AG10803 (cell line): ENCODE results near the gene MAML3.

Experiments used
- DNase-seq: peaks from one replicate; pipeline ENCODE4 v3.0.0; 2010; ENCODE audit warnings: low read depth
- H3K4me3 ChIP-seq: 2 replicates; pipeline ENCODE4 v1.5.1; 2011; ENCODE audit warnings: mild to moderate bottlenecking, low read length, control low read depth
- CTCF ChIP-seq: conservative IDR thresholded peaks from 2 replicates; pipeline ENCODE4 v1.5.1; 2011; ENCODE audit warnings: mild to moderate bottlenecking, low read length, control low read depth, inconsistent platforms

MAML3 gene

DNA sequence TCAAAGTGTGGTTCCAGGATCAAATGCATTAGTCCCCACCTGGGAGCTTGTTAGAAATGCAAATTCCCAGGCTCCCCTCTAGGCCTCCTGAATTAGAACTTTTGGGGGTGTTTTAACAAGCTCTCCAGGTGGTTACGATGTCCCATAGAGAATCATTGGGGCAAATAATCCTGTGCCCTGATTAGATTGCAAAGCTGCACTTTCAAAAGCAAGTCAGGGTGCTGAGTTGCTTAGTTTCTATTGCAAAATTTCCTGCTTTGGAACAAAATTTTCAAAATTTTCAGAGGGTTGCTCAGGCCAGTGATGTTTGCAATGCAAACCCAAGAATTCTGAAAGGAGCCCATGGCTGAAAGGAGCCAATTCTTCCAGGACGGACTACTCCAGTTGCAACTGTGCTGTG, 417.3 kb downstream of the MAML3 start:
- no peak overlapping the region for H3K4me3 ChIP-seq
- DNase-seq: peak; percentile 25
- TF ChIP-seq CTCF: no peak

- no peak for DNase-seq
- no peak for TF ChIP-seq CTCF
- H3K4me3 ChIP-seq: no peak overlapping the region
Observed at GRCh38 chr4:139736274-139736660, 417.7 kb downstream of the MAML3 start.

DNA sequence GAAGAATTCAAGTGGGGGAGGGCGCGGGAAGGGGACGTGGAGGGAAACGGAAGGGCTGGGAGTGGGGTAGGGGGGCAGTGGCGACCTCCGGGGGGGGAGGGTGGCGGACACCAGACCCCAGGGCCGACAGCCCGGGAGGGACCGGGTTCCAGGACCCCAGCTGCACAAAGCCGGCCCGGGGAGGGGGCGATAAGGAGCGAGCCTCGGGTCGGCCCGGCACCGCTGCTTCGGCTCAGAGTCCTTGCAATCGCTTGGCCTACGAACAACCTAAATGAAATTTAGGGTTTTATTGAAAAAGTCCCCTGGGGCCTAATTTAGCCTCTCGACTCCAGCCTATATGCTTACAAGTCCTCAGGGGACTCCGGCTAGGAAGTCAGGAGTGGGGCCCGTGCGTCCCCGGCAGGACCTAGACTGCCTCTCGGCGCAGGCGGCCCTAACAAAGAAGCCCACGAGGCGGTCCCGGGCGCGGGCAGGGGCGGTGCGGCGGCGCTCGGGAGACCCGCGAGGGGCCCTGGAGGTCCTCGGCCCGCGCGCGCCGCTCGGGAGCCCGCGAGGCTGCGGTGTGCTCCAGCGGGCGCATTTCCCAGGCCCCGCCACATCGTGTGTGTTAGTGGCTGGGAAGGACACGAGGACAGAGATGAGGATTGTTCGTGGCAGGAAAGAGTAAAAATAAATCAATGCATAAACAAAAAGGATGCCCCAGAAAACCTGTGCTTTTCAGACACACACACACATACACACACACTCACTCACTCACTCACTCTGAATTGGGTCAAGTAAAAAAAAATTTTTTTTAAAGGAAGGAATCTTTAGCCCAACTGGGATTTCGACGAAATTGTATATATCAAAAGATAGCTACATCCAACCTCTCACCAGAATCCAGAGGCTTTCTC, 418.4 kb downstream of the MAML3 start:
- H3K4me3 ChIP-seq: peak overlapping the region; percentile 62
- DNase-seq: peak; percentile 8

GRCh38 chr4:139734875-139735380, 419.1 kb downstream of the MAML3 start:
- peak; percentile 86 for DNase-seq
- H3K4me3 ChIP-seq: peak overlapping the region; percentile 62
- TF ChIP-seq CTCF: peak; percentile 59

More for the DNA sequence above, 418.4 kb downstream of the MAML3 start:
- TF ChIP-seq CTCF: no peak

- peak overlapping the region; percentile 62 for H3K4me3 ChIP-seq
- no peak for TF ChIP-seq CTCF
- peak; percentile 80 for DNase-seq
Observed at GRCh38 chr4:139734201-139734874, 419.6 kb downstream of the MAML3 start.

DNA sequence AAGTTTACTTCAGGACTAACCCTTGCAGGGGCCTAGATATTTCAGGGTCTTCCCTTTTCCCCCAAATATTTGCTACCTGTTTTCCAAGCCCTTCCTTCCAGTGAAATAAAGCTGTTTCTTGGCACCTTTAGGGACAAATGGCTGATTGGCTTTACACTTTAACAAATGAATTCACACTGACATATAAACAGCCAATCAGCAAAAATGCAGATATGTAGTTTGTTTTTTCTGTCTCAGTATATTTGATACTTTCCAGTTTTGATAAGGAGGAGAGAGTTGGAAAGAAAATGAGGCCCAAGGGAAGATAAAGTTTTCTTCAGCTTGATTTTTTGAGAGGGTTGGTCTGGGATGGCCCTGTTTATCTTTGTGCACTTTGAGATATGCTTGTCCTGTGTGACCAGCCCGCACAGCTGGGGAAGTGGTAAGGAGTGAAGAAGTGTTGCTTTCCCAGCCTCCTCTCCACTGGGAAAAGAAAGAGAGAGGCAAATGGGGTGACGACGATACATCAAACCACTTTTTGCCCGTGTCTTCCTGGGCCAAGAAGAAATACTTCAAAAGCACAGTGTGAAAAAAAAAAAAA, 420.9 kb downstream of the MAML3 start:
- TF ChIP-seq CTCF: no peak
- H3K4me3 ChIP-seq: no peak overlapping the region
- DNase-seq: no peak
